Keratinocyte (primary cell): ENCODE results near the gene PPM1M. TPM values are rescaled to one million over a fixed set of nuclear protein-coding genes. Genes with fewer than 3 reads are reported as not detected.

ENCODE experiments used
- DNase-seq: peaks from one replicate; pipeline ENCODE4 v3.0.0-alpha.2; 2011; ENCODE audit warnings: low read depth, missing footprints, low spot score
- FAIRE-seq: peaks from 2 replicates; lab custom pipeline; 2011; peaks lifted over from hg19 to GRCh38; lab: Jason Lieb, UNC
- H2AFZ ChIP-seq: 2 replicates; pipeline ENCODE4 v1.6.0; 2012; ENCODE audit warnings: low read length, control low read depth, inconsistent platforms; ENCODE audit not compliant: control insufficient read depth
- H3K27ac ChIP-seq: 2 replicates; pipeline ENCODE4 v1.5.1; 2011; ENCODE audit warnings: low read length; ENCODE audit not compliant: control insufficient read depth, insufficient read depth
- H3K27me3 ChIP-seq: 3 replicates; pipeline ENCODE4 v1.6.0; 2011; ENCODE audit warnings: low read length; ENCODE audit not compliant: control insufficient read depth, insufficient read depth; ENCODE audit errors: extremely low read depth
- H3K36me3 ChIP-seq, 2 experiments: 2 replicates in 1 of 2; 3 replicates in 1 of 2; pipeline ENCODE4 v1.5.1; 2011; ENCODE audit warnings: low read length in 2 of 2, mild to moderate bottlenecking in 1 of 2; ENCODE audit not compliant: control insufficient read depth in 2 of 2, insufficient read depth in 2 of 2; ENCODE audit errors: extremely low read depth in 1 of 2
- H3K4me1 ChIP-seq: 3 replicates; pipeline ENCODE4 v1.5.1; 2011; ENCODE audit warnings: low read length; ENCODE audit not compliant: control insufficient read depth, insufficient read depth; ENCODE audit errors: extremely low read depth
- H3K4me2 ChIP-seq: 3 replicates; pipeline ENCODE4 v1.6.0; 2011; ENCODE audit warnings: low read depth, low read length; ENCODE audit not compliant: control insufficient read depth, insufficient read depth; ENCODE audit errors: extremely low read depth
- H3K4me3 ChIP-seq, 3 experiments: fragments of 200-600 bp in 1 of 3; sonication (generic) in 1 of 3; 2 replicates in 2 of 3; 3 replicates in 1 of 3; pipeline ENCODE4 v1.5.1; 2011 to 2016; ENCODE audit warnings: low read length in 3 of 3, mild to moderate bottlenecking in 3 of 3, control low read depth in 2 of 3, inconsistent platforms in 1 of 3, low read depth in 1 of 3, mixed read lengths in 1 of 3, mixed run types in 1 of 3, moderate library complexity in 1 of 3; ENCODE audit not compliant: control insufficient read depth in 2 of 3, insufficient read depth in 2 of 3; ENCODE audit errors: extremely low read depth in 1 of 3
- H3K79me2 ChIP-seq: 2 replicates; pipeline ENCODE4 v1.6.0; 2012; ENCODE audit warnings: low read length; ENCODE audit not compliant: control insufficient read depth, insufficient read depth
- H3K9ac ChIP-seq: 3 replicates; pipeline ENCODE4 v1.6.0; 2011; ENCODE audit warnings: low read length; ENCODE audit not compliant: control insufficient read depth, insufficient read depth; ENCODE audit errors: extremely low read depth
- H3K9me1 ChIP-seq: 3 replicates; pipeline ENCODE4 v1.6.0; 2011; ENCODE audit warnings: low read length; ENCODE audit not compliant: control insufficient read depth, insufficient read depth; ENCODE audit errors: extremely low read depth
- H3K9me3 ChIP-seq: 2 replicates; pipeline ENCODE4 v1.5.1; 2012; ENCODE audit warnings: low read depth, low read length; ENCODE audit not compliant: control insufficient read depth
- H4K20me1 ChIP-seq: 3 replicates; pipeline ENCODE4 v1.6.0; 2011; ENCODE audit warnings: low read length; ENCODE audit not compliant: control insufficient read depth, insufficient read depth; ENCODE audit errors: extremely low read depth
- CTCF ChIP-seq, 3 experiments: IDR thresholded peaks in 1 of 3; conservative IDR thresholded peaks in 1 of 3; optimal IDR thresholded peaks in 1 of 3; 2 replicates in 2 of 3; 3 replicates in 1 of 3; pipeline versions ENCODE3 to v1.5.1; 2011; ENCODE audit warnings: low read length in 3 of 3, mild to moderate bottlenecking in 3 of 3, moderate library complexity in 2 of 3, control low read depth in 1 of 3, inconsistent platforms in 1 of 3; ENCODE audit not compliant: insufficient read depth in 2 of 3; ENCODE audit errors: extremely low read depth in 1 of 3
- EZH2 ChIP-seq: IDR thresholded peaks from one replicate; pipeline ENCODE4 v1.6.1; 2012; ENCODE audit warnings: inconsistent platforms, mild to moderate bottlenecking, low read length, moderate library complexity
- dilution Hi-C: fragments of 300-500 bp; cut with MboI; formaldehyde crosslinking; loops from one replicate; pipeline ENCODE4 v1.7.0; 2020; ENCODE audit warnings: low sequenced_read_pairs; ENCODE audit not compliant: extremely low pct_ligation_motif_present
- polyA plus RNA-seq, 5 experiments: library from polyadenylated mRNA; depleted of rRNA in 3 of 5; stranded (reverse) in 3 of 5; stranded (forward) in 1 of 5; unstranded in 1 of 5; fragments of >200 nt; gene quantifications; 1 replicate in 1 of 5; 2 replicates in 3 of 5; 3 replicates in 1 of 5; pipeline versions ENCODE4 v1.2.1 to v1.2.3, GENCODE V29; 2011 to 2012; ENCODE audit warnings: missing spikeins in 2 of 5, low read depth in 1 of 5, low replicate concordance in 1 of 5

PPM1M gene
- polyA plus RNA-seq, 1 donor (not counting 4 experiments of a cell fraction or from before 2014, with no cell fraction given): 6.4 TPM

DNA sequence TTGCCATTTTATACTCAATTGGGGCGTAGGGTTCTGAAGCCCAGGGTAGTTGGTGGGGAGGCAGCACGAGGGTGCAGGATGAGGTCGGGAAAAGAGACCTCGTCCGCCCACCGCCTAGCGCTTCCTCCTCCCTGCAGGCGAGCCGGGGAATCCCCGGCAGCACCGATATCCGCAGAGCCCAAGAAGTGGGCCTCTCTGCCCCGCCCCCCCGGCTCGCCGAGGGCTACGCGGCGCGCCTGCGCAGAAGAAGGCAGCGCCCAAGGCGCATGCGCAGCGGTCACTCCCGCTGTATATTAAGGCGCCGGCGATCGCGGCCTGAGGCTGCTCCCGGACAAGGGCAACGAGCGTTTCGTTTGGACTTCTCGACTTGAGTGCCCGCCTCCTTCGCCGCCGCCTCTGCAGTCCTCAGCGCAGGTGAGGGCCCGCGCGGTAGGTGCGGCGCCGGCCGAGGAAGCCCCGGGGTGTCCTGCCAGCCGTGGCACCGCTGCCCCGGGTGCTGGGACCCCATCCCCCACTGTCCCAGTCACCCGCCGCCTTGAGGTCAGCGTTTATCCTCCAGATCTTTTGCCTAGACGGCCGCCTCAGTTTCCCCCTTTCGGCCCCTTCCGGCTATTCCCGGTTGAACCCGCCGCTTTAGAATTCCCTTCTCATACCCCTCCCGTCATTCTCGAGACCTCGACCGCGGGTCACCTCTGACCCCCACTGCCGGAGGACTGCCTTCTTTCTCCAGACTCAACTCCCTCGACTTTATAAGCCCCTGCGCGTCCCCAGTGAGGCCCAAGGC lies 47.5 kb upstream of the PPM1M start, which contains the start of gene ALAS1:
Gene ALAS1, plus strand, starts transcription at position 319 of the 784 bp plus-strand sequence. CDS start 1,082 bp downstream, outside the sequence.
- Histone ChIP-seq H3K9ac (peak within 1 kb of the TSS; percentile 86), H3K9me3 (no peaks in the 10 kb centered on the region), H3K4me3 (peak within 1 kb of the TSS; percentile 62 to 93 (median 92)), H2AFZ (peak within 1 kb of the TSS; percentile 77), H4K20me1 (no peaks in the 10 kb centered on the region), H3K79me2 (peaks cover 18% of the 10 kb centered on the region), H3K4me2 (peak within 1 kb of the TSS; percentile 94), H3K27ac (peak within 1 kb of the TSS; percentile 66), H3K9me1 (no peaks in the 10 kb centered on the region), H3K4me1 (peaks cover 23% of the 10 kb centered on the region), H3K36me3 (peaks cover 10 to 21% of the 10 kb centered on the region in 2 experiments), H3K27me3 (no peaks in the 10 kb centered on the region)
- TF ChIP-seq EZH2: no peak
- no peak for TF ChIP-seq CTCF (optimal IDR thresholded peaks at IDR 0.05 in 1 of 3, IDR thresholded peaks at IDR 0.05 in 1 of 3, conservative IDR thresholded peaks at IDR 0.05 in 1 of 3; ENCODE audit: extremely low read depth in 1 of 3, insufficient read depth in 2 of 3, low read length in 3 of 3)
- dilution Hi-C loops: no loop called here
- DNase-seq (peak; percentile 70), FAIRE-seq (no peak)

DNA sequence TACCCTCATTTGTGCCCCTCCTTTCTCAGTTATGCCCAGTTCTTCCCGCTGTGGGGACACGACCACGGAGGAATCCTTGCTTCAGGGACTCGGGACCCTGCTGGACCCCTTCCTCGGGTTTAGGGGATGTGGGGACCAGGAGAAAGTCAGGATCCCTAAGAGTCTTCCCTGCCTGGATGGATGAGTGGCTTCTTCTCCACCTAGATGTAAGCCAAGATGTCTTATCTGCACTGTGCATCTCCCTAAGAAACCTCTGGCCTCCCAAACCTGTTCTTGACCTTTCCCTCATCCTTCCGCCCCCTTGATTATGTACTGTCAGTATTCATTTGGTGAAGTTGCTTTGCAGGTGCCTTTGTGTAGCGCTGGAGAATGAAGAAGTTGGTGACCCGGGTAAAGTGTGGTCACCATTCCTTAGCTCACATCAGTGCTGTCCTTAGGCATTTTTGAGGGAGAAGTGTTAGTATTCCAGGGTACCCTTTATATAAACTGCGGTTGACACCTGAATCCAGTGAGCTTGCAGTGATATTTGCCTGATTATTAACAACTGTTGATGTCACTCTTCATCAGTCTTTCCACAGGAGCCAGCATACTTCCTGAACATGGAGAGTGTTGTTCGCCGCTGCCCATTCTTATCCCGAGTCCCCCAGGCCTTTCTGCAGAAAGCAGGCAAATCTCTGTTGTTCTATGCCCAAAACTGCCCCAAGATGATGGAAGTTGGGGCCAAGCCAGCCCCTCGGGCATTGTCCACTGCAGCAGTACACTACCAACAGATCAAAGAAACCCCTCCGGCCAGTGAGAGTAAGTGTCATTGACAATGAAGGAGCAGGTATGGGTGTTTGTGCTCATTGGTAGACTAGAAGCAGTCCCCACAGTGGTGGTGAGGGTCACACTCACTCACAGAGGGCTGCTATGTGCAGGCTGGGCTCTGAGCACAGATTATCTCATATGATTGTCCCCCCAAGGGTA lies 46.6 kb upstream of the PPM1M start:
- Histone ChIP-seq H2AFZ (no peak overlapping the region), H3K79me2 (peaks cover 18% of the 10 kb centered on the region), H3K4me1 (peaks cover 23% of the 10 kb centered on the region), H3K9me1 (no peaks in the 10 kb centered on the region), H3K9ac (peak overlapping the region; percentile 86), H3K9me3 (no peaks in the 10 kb centered on the region), H3K27me3 (no peaks in the 10 kb centered on the region), H3K27ac (peak overlapping the region; percentile 66), H4K20me1 (no peaks in the 10 kb centered on the region), H3K4me3 (peak overlapping the region; percentile 62 to 93 (median 92)), H3K4me2 (peak overlapping the region; percentile 94), H3K36me3 (peaks cover 14 to 26% of the 10 kb centered on the region in 2 experiments)
- TF ChIP-seq CTCF (optimal IDR thresholded peaks at IDR 0.05 in 1 of 3, IDR thresholded peaks at IDR 0.05 in 1 of 3, conservative IDR thresholded peaks at IDR 0.05 in 1 of 3; ENCODE audit: extremely low read depth in 1 of 3, insufficient read depth in 2 of 3, low read length in 3 of 3) (no peak), EZH2 (no peak)
- DNase-seq (no peak), FAIRE-seq (peak; percentile 55)
- dilution Hi-C loops: no loop called here
